ENCODE results near the gene VEPH1. TPM values are rescaled to one million over a fixed set of nuclear protein-coding genes. Genes with fewer than 3 reads are reported as not detected.
A peak's percentile ranks its signal among the peaks of the same experiment; 100 is the strongest.

VEPH1 gene
- total RNA-seq, 1 experiment from 2014 or later = 27.3 TPM

GRCh38 chr3:157310329-157311052 lies 192.7 kb downstream of the VEPH1 start:
- ATAC-seq (no peak), DNase-seq (peak; percentile 30)
- BruUV-seq (replicated peaks) = no TSS peak
- Histone ChIP-seq H3K9me2 (replicated peaks; ENCODE audit: low read length) (no peaks in the 10 kb centered on the region), H3K4me2 (ENCODE audit: low read length) (no peak overlapping the region), H2AFZ (ENCODE audit: low read length) (no peak overlapping the region), H3K4me1 (ENCODE audit: insufficient read depth, low read length) (peaks cover 25% of the 10 kb centered on the region), H4K20me1 (ENCODE audit: low read length) (no peaks in the 10 kb centered on the region), H3K27ac (ENCODE audit: low read length) (no peak overlapping the region), H3K9me3 (ENCODE audit: low read length) (no peaks in the 10 kb centered on the region), H3F3A (ENCODE audit: low read length, unreplicated experiment) (peaks cover 4% of the 10 kb centered on the region), H3K36me3 (ENCODE audit: low read depth, low read length) (no peaks in the 10 kb centered on the region), H3K4me3 (ENCODE audit: low read length) (no peak overlapping the region), H3K79me2 (ENCODE audit: low read length) (no peaks in the 10 kb centered on the region), H3K9ac (ENCODE audit: low read length) (no peak overlapping the region), H3K27me3 (ENCODE audit: low read length) (no peaks in the 10 kb centered on the region)
- no peak for TF ChIP-seq CTCF (conservative IDR thresholded peaks at IDR 0.05; ENCODE audit: low read depth, low read length)
- TF ChIP-seq EZH2phosphoT487 (IDR thresholded peaks at IDR 0.05; ENCODE audit: borderline replicate concordance, low read length) = no peak
- TF ChIP-seq EZH2 (IDR thresholded peaks at IDR 0.05; ENCODE audit: low read length, unreplicated experiment) = no peak
- POLR2A ChIA-PET (ENCODE audit: unreplicated experiment) = no interaction called here
- CTCF ChIA-PET = no interaction called here
- intact Hi-C loops (cut with micrococcal nuclease) = loop anchor here (1.0 to 5.0 kb wide), 3 partner anchors 26 to 127 kb away; partner anchors contain the start of gene PTX3

GRCh38 chr3:157306502-157306901 lies 196.7 kb downstream of the VEPH1 start:
- intact Hi-C loops (cut with micrococcal nuclease) = no loop called here

More at GRCh38 chr3:157306502-157306901, 196.7 kb downstream of the VEPH1 start:
- DNase-seq (no peak), ATAC-seq (no peak)
- no peaks in the 10 kb centered on the region for H3K79me2 ChIP-seq (ENCODE audit: low read length)
- POLR2A ChIA-PET (ENCODE audit: unreplicated experiment) = no interaction called here
- no peaks in the 10 kb centered on the region for H3K9me3 ChIP-seq (ENCODE audit: low read length)
- H2AFZ ChIP-seq (ENCODE audit: low read length) = no peak overlapping the region
- TF ChIP-seq EZH2phosphoT487 (IDR thresholded peaks at IDR 0.05; ENCODE audit: borderline replicate concordance, low read length) (no peak), EZH2 (IDR thresholded peaks at IDR 0.05; ENCODE audit: low read length, unreplicated experiment) (no peak), CTCF (conservative IDR thresholded peaks at IDR 0.05; ENCODE audit: low read depth, low read length) (no peak)
- H3K4me2 ChIP-seq (ENCODE audit: low read length) = no peak overlapping the region
- H3K4me1 ChIP-seq (ENCODE audit: insufficient read depth, low read length) = peaks cover 13% of the 10 kb centered on the region
- no TSS peak for BruUV-seq (replicated peaks)
- no peak overlapping the region for H3K9ac ChIP-seq (ENCODE audit: low read length)
- no peaks in the 10 kb centered on the region for H3K36me3 ChIP-seq (ENCODE audit: low read depth, low read length)
- H3K4me3 ChIP-seq (ENCODE audit: low read length) = no peak overlapping the region
- H3K27ac ChIP-seq (ENCODE audit: low read length) = no peak overlapping the region
- H3K9me2 ChIP-seq (replicated peaks; ENCODE audit: low read length) = no peaks in the 10 kb centered on the region
- CTCF ChIA-PET = no interaction called here
- H3F3A ChIP-seq (ENCODE audit: low read length, unreplicated experiment) = no peaks in the 10 kb centered on the region
- no peaks in the 10 kb centered on the region for H4K20me1 ChIP-seq (ENCODE audit: low read length)
- no peaks in the 10 kb centered on the region for H3K27me3 ChIP-seq (ENCODE audit: low read length)

Measured in PC-3 (cell line).